Measurements from ENCODE around the gene AMD1.

The AMD1 gene

GRCh38 chr6:110939429-110940200 lies 65.0 kb downstream of the AMD1 start:
- DNase-seq, result no peak

GRCh38 chr6:110944681-110945151 lies 70.1 kb downstream of the AMD1 start:
- DNase-seq, result no peak
